Kidney (tissue), 14 donors: Measurements from ENCODE around the gene TSPAN4. TPM values are rescaled to one million over a fixed set of nuclear protein-coding genes. Genes with fewer than 3 reads are reported as not detected.

Experiments
- DNase-seq, 5 donors: peaks; one replicate each; pipeline ENCODE4 v3.0.0-alpha.2; 2013 to 2020
- FAIRE-seq: peaks from 2 replicates; lab custom pipeline; 2012; peaks lifted over from hg19 to GRCh38; lab: Jason Lieb, UNC
- H3K27ac ChIP-seq, 2 donors: one replicate each; pipeline ENCODE4 v1.7.0; 2013; ENCODE audit warnings: low read depth in 2 of 2, low read length in 2 of 2, inconsistent platforms in 1 of 2
- H3K27me3 ChIP-seq: one replicate; pipeline ENCODE4 v1.7.1; 2013; ENCODE audit warnings: low read length, inconsistent platforms; ENCODE audit not compliant: control insufficient read depth, insufficient read depth
- H3K36me3 ChIP-seq, 3 donors: one replicate each; pipeline versions ENCODE4 v1.7.0 to v1.7.1; 2013; ENCODE audit warnings: low read length in 3 of 3, control low read depth in 1 of 3, inconsistent platforms in 1 of 3; ENCODE audit not compliant: insufficient read depth in 3 of 3, control insufficient read depth in 2 of 3
- H3K4me1 ChIP-seq, 3 donors: one replicate each; pipeline versions ENCODE4 v1.7.0 to v1.7.1; 2013; ENCODE audit warnings: low read length in 3 of 3, inconsistent platforms in 1 of 3, low read depth in 1 of 3; ENCODE audit not compliant: control insufficient read depth in 2 of 3, insufficient read depth in 2 of 3
- H3K4me3 ChIP-seq, 3 donors: one replicate each; pipeline versions ENCODE4 v1.7.0 to v1.8.1; 2013; ENCODE audit warnings: low read length in 3 of 3, control low read depth in 1 of 3, inconsistent platforms in 1 of 3
- H3K9ac ChIP-seq, 3 donors: one replicate each; pipeline versions ENCODE4 v1.7.0 to v1.7.1; 2013; ENCODE audit warnings: low read length in 3 of 3, control low read depth in 1 of 3, inconsistent platforms in 1 of 3
- H3K9me3 ChIP-seq, 3 donors: one replicate each; pipeline versions ENCODE4 v1.7.0 to v1.7.1; 2013; ENCODE audit warnings: low read length in 3 of 3, control low read depth in 1 of 3, inconsistent platforms in 1 of 3; ENCODE audit not compliant: control insufficient read depth in 2 of 3, insufficient read depth in 1 of 3
- intact Hi-C: fragments of 100-400 bp; cut with DNase I; formaldehyde crosslinking; loops from one replicate; pipeline ENCODE4 v1.11.1; 2022
- polyA plus RNA-seq: library from polyadenylated mRNA; stranded (reverse); fragments of 350-450 nt; fragmentation: Illumina TruSeq; extraction: RNeasy Lipid Tissue Mini Kit (QIAGEN cat#74804); gene quantifications from one replicate; pipeline ENCODE4 v1.2.3, GENCODE V29; 2014; ENCODE audit warnings: low read depth, low replicate concordance; ENCODE audit not compliant: insufficient read depth
- total RNA-seq: library from RNA; stranded (reverse); fragmentation: NEBNext Ultra II Directional; extraction: Animal tissue kit (Norgen Biotek cat#: 25700); gene quantifications from one replicate; pipeline ENCODE4 v1.2.1, GENCODE V29; 2021
- TF ChIP-seq, protein P1 (sequence below): IDR thresholded peaks from 3 replicates; pipeline ENCODE4 v1.5.1; 2012; ENCODE audit warnings: mild to moderate bottlenecking, moderate library complexity, borderline replicate concordance; ENCODE audit not compliant: insufficient read depth; ENCODE audit errors: extremely low read depth
- donor health status: control.
- donor health status: control.
- donor health status: control.
- donor health status: control.
- donor health status: control.
- donor health status: DM: yes; HTN: yes; CAD: no.
- donor health status: Normal renal cell carcinoma (clear cell type).

Gene TSPAN4
- total and polyA plus RNA-seq, 2 donors from 2014 or later, result 81.2 to 104 TPM

- TF ChIP-seq, protein P1, sequence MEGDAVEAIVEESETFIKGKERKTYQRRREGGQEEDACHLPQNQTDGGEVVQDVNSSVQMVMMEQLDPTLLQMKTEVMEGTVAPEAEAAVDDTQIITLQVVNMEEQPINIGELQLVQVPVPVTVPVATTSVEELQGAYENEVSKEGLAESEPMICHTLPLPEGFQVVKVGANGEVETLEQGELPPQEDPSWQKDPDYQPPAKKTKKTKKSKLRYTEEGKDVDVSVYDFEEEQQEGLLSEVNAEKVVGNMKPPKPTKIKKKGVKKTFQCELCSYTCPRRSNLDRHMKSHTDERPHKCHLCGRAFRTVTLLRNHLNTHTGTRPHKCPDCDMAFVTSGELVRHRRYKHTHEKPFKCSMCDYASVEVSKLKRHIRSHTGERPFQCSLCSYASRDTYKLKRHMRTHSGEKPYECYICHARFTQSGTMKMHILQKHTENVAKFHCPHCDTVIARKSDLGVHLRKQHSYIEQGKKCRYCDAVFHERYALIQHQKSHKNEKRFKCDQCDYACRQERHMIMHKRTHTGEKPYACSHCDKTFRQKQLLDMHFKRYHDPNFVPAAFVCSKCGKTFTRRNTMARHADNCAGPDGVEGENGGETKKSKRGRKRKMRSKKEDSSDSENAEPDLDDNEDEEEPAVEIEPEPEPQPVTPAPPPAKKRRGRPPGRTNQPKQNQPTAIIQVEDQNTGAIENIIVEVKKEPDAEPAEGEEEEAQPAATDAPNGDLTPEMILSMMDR, result no peak
- peaks cover 4 to 31% (median 22%) of the 10 kb centered on the region in 3 donors for H3K36me3 ChIP-seq
- intact Hi-C loops, result no loop called here
- FAIRE-seq (no peak), DNase-seq (peak in 4 of 5 donors; percentile 52 to 72 (median 58))
- no peaks in the 10 kb centered on the region for H3K4me1 ChIP-seq
- H3K4me3 ChIP-seq, result no peak overlapping the region
- H3K9ac ChIP-seq, result no peak overlapping the region
- no peaks in the 10 kb centered on the region for H3K27me3 ChIP-seq
- no peak overlapping the region for H3K27ac ChIP-seq
- H3K9me3 ChIP-seq, result no peaks in the 10 kb centered on the region
Observed at GRCh38 chr11:898143-898511, 55.5 kb downstream of the TSPAN4 start.

GRCh38 chr11:898540-899190 lies 56.0 kb downstream of the TSPAN4 start:
- TF ChIP-seq, protein P1, result peak; percentile 28
- H3K4me1 ChIP-seq, result no peaks in the 10 kb centered on the region
- intact Hi-C loops, result no loop called here
- H3K27ac ChIP-seq, result no peak overlapping the region
- peak in 3 of 5 donors; percentile 21 to 46 (median 33) for DNase-seq
- peaks cover 4 to 32% (median 23%) of the 10 kb centered on the region in 3 donors for H3K36me3 ChIP-seq
- no peak overlapping the region for H3K9ac ChIP-seq
- H3K4me3 ChIP-seq, result no peak overlapping the region
- H3K9me3 ChIP-seq, result no peaks in the 10 kb centered on the region
- H3K27me3 ChIP-seq, result no peaks in the 10 kb centered on the region
- FAIRE-seq, result no peak

GRCh38 chr11:899724-900123 lies 57.1 kb downstream of the TSPAN4 start:
- Histone ChIP-seq H3K27me3 (no peaks in the 10 kb centered on the region), H3K36me3 (peaks cover 4 to 40% (median 28%) of the 10 kb centered on the region in 3 donors), H3K9ac (no peak overlapping the region), H3K4me1 (no peaks in the 10 kb centered on the region), H3K9me3 (no peaks in the 10 kb centered on the region), H3K4me3 (no peak overlapping the region), H3K27ac (no peak overlapping the region)
- FAIRE-seq, result no peak
- no peak for DNase-seq
- TF ChIP-seq, protein P1, result no peak
- intact Hi-C loops, result no loop called here
